ENCODE measurements around the gene PFDN1. TPM values are rescaled to one million over a fixed set of nuclear protein-coding genes. Genes with fewer than 3 reads are reported as not detected.

The PFDN1 gene
- total RNA-seq, 1 experiment from 2014 or later: 48.9 TPM

GRCh38 chr5:140345919-140346347 is 43.0 kb upstream of the PFDN1 start:
- peaks cover 0 to 8% of the 10 kb centered on the region in 2 experiments; a peak in 1 of 4 replicates for H3K36me3 ChIP-seq (ENCODE audit: control insufficient read depth in 1 of 2, insufficient read depth in 2 of 2, low read length in 2 of 2)
- POLR2A ChIA-PET: interaction anchor here (0.8 to 3.3 kb wide), 28 partner anchors 8 to 380 kb away, joined by 3 to 57 read pairs (median 5); partner anchors contain the start of genes CYSTM1, HARS2, IK and NDUFA2
- H4K20me1 ChIP-seq (ENCODE audit: insufficient read depth): no peaks in the 10 kb centered on the region
- no peak overlapping the region for H2AFZ ChIP-seq (ENCODE audit: low read depth, low read length, poor library complexity, severe bottlenecking)
- H3K9ac ChIP-seq (ENCODE audit: low read length): peak overlapping the region; percentile 70
- H3K4me1 ChIP-seq (ENCODE audit: control insufficient read depth in 1 of 2, insufficient read depth in 2 of 2, low read length in 2 of 2): peaks cover 22 to 43% of the 10 kb centered on the region in 2 experiments
- BruUV-seq (replicated peaks): TSS peak; percentile 52
- RAD21 ChIA-PET (ENCODE audit: low non-redundant PET in 1 of 2, low total read pairs in 2 of 2, uncharacterized antibody in 2 of 2, unreplicated experiment in 2 of 2): interaction anchor here (1.1 to 2.5 kb wide), 8 partner anchors 13 to 106 kb away, joined by 3 to 20 read pairs (median 5); no protein-coding TSS in a partner anchor
- ATAC-seq: peak; percentile 45
- peak overlapping the region; percentile 66 to 76 for H3K4me3 ChIP-seq (replicated peaks in 1 of 2; ENCODE audit: low read depth in 1 of 2, low read length in 2 of 2)
- H3K79me2 ChIP-seq (ENCODE audit: insufficient read depth, low read length): no peaks in the 10 kb centered on the region
- H3K27ac ChIP-seq (ENCODE audit: low read depth, low read length): peak overlapping the region; percentile 68
- no peaks in the 10 kb centered on the region for H3K27me3 ChIP-seq (ENCODE audit: insufficient read depth, low read length)
- H3K9me2 ChIP-seq (ENCODE audit: insufficient read depth): no peaks in the 10 kb centered on the region
- CTCF ChIA-PET: interaction anchor here (0.5 to 3.2 kb wide), 26 partner anchors 8 to 374 kb away, joined by 3 to 76 read pairs (median 4); partner anchors contain the start of genes IK, NDUFA2, PFDN1 and SLC4A9
- H3K9me3 ChIP-seq (ENCODE audit: control insufficient read depth in 1 of 2, insufficient read depth in 1 of 2, low read depth in 1 of 2, low read length in 2 of 2): no peaks in the 10 kb centered on the region
- DNase-seq (ENCODE audit: low read depth, low spot score): no peak
- H3K4me2 ChIP-seq (ENCODE audit: low read length): peak overlapping the region; percentile 93
- intact Hi-C loops (cut with micrococcal nuclease): loop anchor here (1.0 kb wide), 1 partner anchor 102 kb away; no protein-coding TSS in a partner anchor
- peak in 1 of 3 experiments; percentile 18; a peak in 1 of 6 replicates for TF ChIP-seq CTCF (IDR thresholded peaks at IDR 0.05 in 2 of 3, conservative IDR thresholded peaks at IDR 0.05 in 1 of 3; ENCODE audit: borderline replicate concordance in 1 of 3, insufficient read depth in 1 of 3, low read depth in 2 of 3, low read length in 2 of 3)
- TF ChIP-seq ZNF274 (IDR thresholded peaks at IDR 0.05; ENCODE audit: low read depth, low read length): no peak
- TF ChIP-seq ELF1 (IDR thresholded peaks at IDR 0.05; ENCODE audit: borderline replicate concordance, low read depth): no peak
- no peak for TF ChIP-seq SRF (IDR thresholded peaks at IDR 0.05; ENCODE audit: low read depth)
